EH (cell line): ENCODE measurements around the gene NFKBIL1.
A peak's percentile ranks its signal among the peaks of the same experiment; 100 is the strongest.
"Not testable (repeated sequence)": the region's sequence is repeated elsewhere in the genome, so short reads cannot be mapped to it uniquely, and the experiment has no call there.

ENCODE experiments used
- DNase-seq: peaks from one replicate; pipeline ENCODE4 v3.0.0-alpha.2; 2015; ENCODE audit warnings: low read depth

The NFKBIL1 gene

GRCh38 chr6:31580807-31581433 is 33.5 kb downstream of the NFKBIL1 start:
- DNase-seq, result peak; percentile 85

DNA sequence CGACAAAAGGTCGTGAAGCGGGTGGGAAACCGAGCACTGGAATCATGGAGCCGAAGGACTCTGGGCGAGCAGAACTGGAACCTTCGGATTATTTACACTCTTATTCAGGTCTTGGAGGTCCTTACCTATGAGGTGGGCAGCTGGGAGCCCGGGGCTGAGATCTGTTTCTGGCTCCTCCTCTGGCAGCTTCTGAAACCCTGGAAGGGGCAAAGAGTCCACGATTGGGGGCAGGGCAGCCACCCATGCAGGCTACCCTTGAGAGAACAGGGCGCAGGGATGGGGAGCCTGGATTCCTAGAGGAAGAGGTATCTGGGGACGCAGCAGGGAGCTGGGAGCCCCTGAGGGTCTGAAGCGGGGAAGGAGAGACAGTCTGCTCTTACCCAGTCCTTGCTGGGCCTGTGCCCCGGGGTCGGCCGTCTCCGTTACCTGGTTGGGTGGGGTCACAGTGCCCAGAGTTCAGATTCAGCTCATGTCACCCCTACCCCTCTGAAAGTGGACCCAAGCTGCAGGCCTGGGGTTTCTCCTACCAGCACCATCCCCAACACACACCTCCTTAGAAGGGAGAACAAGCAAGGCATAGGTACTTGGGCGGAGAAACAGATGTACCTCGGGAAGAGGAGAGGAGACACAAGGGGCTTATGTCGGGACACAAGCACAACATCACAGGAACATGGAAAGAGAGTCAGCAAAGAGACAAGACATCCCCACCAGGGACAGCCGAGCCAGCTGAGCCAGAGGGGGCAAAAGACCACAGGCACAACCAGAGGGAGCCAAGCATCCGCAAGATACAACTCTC is 34.2 kb downstream of the NFKBIL1 start:
- DNase-seq, result no peak

- DNase-seq, result no peak
Measured at GRCh38 chr6:31582230-31582643, 34.8 kb downstream of the NFKBIL1 start, which contains the start of gene LTB. TSS of gene LTB (minus strand) at chr6:31582424. CDS start at chr6:31582417, 7 bp downstream.

DNA sequence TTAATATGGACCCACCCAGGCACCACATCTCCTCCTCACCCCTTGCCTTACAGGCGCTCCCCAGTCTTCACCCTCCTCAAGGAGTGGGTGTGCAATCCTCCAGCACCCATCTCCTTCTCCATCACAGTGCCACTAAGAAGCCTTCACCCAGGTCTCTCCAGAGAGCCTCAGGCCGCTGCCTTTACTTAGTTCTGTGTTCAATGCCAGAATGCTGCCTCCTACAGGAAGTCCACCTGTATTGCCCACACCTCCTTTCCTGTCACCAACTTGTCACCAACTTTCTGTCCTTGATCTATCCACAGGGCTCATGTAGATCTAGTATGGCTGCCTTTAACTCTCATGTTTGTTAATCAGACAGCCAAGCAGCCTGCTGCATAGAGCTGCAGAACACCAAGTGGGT is 38.1 kb downstream of the NFKBIL1 start:
- peak; percentile 27 for DNase-seq

DNA sequence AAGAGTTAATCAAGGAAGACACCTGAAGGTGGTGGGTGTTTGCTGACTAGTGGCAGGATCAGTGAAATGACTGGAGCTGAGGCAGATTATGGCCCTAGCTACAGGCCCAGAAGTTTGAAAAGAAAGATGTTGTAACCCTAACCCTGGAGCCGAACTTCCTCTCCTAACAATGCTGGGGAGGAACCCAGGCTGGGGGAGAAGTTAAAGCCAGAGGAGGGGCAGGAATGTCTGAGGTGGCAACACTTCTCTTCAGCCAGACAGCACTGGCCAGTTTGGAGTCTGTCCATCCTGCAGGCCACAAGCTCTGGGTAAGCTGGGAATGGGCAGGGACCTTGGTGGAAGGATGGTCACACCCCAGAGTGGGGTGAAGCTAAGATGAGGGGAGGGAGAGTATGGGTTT is 38.6 kb downstream of the NFKBIL1 start, which contains the start of gene LST1:
Gene LST1 (plus strand): TSS at position 270 of the 400 bp plus-strand sequence. CDS start 1,023 bp downstream, outside the sequence.
- peak; percentile 13 for DNase-seq

GRCh38 chr6:31586599-31587281 is 39.3 kb downstream of the NFKBIL1 start:
- DNase-seq, result no peak

DNA sequence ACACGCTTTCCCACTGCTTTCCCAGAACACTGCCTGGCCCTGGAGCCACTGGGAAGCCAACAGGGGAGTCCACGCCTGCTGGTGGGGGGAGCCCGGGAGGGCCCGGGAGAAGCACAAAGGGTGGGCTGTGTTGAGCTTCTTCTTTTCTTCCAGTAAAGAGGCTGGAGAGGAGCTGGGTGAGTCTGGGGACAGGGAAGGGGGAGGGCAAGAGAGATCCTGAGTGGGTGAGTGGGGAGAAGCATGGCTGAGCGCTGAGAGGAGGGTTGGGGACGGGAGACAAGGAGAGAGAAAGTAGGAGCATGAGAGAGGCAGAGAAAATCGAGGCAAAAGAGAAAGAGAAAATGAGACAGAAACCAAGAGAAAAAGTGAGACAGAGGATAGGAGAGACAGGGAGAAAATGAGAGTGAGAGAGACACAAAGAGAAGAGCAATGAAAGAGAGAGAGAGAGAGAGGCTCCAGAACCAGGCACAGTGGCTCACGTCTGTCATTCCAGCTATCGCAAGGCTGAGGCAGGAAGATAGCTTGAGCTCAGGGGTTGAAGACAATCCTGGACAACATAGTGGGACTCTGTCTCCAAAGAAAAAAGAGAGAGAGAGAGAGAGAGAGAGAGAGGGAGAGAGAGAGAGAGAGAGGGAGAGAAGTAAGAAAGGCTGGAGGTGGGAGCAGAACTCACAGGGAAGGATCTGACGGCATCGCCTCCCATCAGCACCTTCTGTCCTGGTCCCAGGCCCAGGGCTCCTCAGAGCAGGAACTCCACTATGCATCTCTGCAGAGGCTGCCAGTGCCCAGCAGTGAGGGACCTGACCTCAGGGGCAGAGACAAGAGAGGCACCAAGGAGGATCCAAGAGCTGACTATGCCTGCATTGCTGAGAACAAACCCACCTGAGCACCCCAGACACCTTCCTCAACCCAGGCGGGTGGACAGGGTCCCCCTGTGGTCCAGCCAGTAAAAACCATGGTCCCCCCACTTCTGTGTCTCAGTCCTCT is 40.7 kb downstream of the NFKBIL1 start:
- DNase-seq, result no peak

DNA sequence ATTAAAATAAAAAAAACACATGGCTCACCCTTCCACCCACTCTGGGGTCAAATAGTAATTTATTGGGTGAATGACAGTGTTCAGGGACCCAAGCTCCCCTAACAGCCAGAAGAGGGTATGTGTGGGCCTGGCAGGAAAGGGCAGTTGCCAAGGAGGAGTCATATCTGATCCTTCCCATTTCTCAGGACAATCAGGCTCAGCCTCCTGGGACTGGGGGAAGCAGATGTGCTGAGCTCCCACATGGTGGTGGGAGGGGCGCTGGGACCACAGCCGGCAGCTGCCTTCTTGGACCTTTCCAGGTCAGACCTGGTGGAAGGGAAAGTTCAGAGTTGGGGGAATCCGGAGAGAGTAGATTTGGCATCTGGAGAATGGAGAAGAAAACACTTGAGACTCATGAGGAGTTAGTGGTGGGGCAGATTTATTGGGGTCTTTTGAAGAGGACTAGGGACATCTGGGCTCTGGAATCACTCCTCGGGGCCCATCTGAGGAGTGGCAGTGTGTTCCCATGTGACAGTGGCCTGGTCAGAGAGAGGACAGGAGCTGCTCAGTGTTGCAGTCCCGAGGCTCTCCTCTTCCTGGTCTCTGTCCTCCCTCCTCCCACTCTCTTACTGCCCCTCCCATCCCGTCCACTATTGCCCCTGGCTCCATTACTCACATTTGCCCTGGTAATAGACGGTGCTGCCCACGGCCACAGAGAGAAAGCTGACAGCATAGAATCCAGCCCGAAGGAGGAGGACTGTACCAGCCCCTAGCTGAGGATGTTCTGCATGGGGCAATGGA is 41.7 kb downstream of the NFKBIL1 start:
- peak; percentile 37 for DNase-seq

- not testable (repeated sequence) for DNase-seq
Measured at GRCh38 chr6:31590691-31591090, 43.3 kb downstream of the NFKBIL1 start.

DNA sequence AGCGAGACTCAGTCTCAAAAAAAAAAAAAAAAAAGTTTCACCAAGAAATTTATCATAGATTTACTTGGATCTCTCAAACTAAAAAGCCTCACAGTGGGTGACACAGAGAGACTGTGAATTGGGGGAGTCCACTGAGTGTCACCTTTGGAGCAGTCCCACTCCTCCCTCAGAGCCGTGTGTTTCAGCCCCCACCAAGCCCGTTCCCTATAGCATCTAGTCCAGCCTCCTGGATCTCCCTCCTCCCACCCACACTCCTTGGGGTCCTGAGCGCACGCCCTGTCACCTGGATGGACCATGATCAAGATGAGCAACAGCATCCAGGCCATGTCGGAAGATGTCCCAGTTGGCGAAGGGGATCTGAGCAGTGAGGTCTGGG is 45.0 kb downstream of the NFKBIL1 start:
- DNase-seq, result no peak

DNA sequence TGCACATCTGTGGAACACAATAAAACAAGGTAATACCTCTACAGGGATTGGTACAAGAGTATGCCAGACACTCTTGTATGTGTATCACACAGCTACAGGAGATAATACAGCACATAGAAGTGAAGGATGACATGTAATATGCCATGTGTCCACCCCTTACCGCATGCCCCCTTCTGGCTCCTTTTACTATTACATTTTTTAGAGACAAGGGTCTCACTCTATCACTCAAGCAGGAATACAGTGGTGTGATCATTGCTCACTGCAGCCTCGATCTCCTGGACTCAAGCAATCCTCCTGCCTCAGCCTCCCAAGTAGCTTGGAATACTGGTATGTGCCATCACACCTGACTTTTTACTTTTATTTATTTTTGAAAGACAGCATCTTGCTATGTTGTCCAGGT is 49.6 kb downstream of the NFKBIL1 start:
- peak; percentile 55 for DNase-seq

- DNase-seq, result peak; percentile 21
Measured at GRCh38 chr6:31607317-31607716, 59.9 kb downstream of the NFKBIL1 start.
